Middle frontal gyrus (tissue), 1 donor: ENCODE measurements around the gene SNTG2.
"Not testable (repeated sequence)": the region's sequence is repeated elsewhere in the genome, so short reads cannot be mapped to it uniquely, and the experiment has no call there.

Experiments used
- DNase-seq: peaks from one replicate; pipeline ENCODE4 v3.0.0-alpha.2; 2015; ENCODE audit warnings: low spot score; ENCODE audit errors: extremely low spot score

The SNTG2 gene

DNA sequence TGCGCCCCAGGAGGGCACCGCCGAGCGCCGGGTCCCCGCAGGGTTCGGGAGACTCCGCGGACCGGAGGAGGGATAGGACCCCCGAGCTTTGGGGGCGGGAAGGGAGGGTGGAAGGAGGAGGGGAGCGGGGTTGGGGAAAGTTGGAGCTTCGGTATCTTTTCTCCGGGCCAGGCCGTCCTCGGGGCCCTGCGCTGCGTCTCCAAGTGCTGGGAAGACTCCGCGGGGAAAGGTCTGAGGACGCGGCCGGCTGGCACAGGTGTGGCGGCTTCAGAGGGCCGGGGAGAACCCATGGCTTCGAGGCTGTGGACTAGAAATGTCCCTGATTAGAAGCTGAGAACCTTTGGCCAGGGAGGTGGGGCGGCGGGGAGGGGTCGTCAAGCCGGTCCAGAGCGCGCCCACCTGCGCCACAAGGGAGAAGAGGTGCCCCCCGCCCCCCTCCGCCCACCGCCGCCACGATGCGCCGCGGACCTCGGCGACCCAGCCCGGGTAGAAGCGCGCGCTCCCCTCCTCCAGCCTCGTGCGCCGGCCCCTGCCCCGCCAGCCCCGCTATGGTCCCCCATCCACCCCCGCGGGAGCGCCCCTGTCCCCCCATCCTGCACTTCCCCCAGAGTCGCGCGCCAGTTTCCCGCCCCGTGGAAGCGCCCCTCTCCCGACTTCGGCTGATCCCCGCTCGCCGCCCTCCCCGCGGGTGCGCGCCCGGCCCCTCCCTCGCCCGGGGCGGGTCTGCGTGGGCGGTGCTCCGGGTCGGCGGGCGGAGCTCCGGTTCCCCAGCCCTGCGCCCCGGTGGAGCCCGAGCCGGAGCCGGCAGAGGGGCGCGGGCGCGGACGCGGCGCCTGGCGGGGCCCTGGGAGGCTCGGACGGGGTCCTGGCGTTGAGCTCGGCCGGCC is at the start of gene SNTG2:
TSS of gene SNTG2 (plus strand) at position 770 of the 887 bp plus-strand sequence. CDS start 148 bp downstream, outside the sequence.
- no peak for DNase-seq

DNA sequence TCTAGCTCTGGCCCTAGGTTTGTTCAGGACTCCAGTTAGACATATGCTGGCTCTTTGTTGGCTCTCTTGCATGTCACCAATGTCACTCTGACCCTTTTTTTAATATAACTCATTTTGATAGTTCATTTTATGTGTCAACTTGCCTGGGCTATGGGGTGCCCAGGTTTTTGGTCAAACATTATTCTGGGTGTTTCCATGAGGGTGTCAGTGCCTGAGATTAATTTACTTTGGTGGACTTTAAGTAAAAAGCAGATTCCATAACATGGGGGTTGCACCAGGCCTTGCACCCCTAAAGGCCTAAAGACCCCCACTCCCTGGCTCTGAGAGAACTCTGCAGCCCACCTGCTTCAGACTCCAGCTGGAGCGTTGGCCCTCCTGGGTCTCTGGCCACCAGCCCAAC is 48.1 kb upstream of the SNTG2 start:
- no peak for DNase-seq

DNA sequence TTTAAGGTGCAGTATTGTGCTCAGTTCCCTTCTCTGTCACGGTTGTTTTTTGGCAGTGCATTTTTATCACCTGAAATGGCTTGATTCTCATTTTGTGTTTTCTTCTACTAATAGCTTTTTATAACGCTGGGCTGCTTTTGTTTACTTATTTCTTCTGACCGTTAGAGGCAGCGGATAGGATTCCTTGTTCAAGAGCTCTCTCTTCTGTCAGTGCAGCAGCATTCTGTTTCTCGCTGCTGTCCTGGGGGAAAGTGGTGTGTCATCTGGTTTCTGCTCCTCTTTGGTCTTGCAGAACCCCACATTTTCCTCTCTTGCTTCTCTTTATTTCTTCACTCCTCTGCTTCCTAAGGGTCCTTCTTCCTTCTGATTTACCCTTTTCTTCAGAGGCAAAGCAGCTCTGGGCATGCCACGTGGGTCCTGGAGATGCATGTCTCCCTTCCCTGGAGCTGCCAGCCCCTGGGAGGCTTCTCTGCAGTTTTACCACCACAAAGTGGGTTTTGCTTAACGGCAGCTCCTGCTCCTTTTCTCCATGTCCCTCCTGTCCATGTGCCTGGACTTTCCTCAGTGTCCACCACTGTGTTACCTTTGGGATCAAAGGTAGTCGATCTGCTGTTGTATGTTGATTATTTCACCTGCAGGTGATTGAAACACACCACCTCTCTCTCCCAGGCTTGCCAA is 47.3 kb upstream of the SNTG2 start:
- no peak for DNase-seq

DNA sequence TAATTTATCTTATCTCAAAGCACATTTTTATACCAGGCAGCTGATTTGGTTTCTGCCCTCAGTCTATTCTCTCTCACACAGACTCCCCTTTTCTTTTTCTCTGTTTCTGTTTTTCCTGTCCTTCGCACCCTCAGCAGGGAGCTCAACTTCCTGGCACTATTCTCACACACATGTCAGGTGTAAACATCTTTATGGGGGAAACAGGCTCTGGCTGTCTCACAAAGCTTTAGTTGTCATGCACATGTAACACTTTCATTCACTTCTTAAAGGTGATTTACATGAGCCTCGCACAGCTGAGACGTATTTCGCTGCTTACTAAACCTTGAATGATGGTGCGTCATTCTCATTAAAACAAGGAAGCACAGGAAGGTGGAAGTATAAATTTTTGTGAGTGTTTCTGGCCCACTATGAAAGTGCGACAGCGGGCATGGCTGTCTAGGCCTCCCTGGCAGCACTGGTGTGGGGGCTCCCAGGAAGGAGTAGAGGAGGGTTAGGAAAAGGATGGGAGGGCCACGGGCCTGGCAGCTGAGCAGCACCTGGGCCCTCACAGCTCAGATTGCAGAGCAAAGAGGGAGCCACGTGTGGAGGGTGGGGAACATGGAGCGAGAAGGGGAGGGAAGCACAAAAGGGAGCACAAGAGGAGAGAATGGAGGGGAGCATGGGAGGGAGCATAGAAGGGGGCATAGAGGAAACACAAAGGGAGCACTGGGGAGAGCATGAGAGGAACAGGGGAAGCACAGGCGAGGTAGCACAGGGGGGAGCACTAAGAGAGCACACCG is 46.2 kb upstream of the SNTG2 start:
- DNase-seq: no peak

DNA sequence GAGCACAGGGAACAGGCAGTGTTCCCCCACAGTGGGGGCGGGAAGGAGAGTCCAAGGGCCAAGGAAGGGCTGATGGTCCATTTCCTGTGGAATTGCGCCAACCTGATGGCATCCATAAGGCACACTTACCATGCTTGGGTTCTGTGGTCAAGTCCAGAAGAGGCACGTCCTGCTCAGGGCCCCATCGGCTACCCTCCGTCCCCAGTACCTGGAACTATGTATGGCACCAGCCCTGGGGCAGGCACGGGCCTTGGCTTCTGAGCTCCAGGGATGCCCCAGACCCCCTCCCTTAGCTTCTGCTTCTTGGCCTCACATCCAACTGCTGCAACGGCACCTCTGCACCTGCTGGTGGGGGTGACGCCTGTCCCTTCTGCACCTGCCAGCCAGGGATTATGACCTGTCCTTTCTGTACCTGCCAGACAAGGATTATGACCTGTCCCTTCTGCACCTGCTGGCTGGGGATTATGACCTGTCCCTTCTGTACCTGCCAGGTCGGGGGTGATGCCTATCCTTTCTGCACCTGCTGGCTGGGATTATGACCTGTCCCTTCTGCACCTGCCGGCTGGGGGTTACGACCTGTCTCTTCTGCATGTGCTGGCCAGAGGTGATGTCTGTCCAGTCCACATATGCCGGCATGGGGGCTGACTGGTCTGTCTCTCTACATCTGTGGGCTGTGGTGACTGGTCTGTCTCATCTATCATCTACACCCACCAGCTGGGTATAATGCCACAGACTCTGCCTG is 45.4 kb upstream of the SNTG2 start:
- no peak for DNase-seq

DNA sequence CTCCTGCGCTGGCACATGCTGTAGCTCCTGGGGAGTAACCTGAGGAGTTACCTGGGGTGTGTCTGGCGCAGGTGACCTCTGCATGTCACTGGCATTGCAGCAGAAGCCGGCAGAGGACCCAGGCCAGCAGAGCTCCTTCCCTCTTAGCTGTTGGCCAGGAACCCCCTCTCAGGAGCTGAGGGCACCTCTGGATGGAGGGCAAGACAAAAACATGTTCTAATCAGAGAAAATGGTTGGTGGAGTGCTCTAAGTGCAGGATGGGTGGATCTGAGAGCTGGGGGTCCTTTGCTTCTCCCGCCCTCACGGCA is 44.9 kb upstream of the SNTG2 start:
- DNase-seq: no peak

DNA sequence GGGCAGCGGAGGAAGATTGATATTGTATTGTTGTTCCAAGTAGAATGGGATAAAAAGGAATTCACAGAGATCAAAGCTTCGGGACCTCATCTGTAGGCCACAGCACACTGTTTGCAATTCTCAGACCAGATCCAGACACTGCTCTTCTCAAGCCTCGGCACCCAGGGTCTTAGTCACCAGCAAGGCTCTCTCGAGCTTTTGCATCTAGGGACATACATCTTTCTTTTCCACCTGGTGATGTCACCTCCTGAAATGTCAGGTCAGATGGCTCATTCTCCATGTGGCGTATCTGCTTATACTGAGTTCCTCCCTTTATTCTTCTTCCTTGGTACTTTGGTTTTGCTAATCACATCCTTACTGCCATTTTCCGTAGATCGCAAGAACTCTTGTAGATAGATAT is 42.9 kb upstream of the SNTG2 start:
- no peak for DNase-seq

DNA sequence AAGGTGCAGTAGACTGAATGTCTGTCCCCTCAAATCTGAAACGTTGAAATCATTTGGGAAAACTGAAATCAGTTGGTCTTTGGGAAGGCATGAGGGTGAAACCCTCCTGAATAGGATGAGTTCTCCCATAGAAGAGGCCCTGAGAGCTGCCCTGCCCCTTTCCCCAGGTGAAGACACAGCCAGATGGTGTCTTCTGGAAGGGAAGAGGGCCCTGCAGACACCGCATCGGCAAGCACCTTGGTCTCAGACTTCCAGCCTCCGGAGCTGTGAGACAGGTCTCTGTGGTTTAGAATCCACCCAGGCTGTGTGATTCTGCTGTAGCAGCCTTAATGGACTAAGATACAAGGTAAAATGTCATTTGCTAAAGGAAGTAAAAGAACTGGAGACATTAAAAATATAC is 42.1 kb upstream of the SNTG2 start:
- no peak for DNase-seq

DNA sequence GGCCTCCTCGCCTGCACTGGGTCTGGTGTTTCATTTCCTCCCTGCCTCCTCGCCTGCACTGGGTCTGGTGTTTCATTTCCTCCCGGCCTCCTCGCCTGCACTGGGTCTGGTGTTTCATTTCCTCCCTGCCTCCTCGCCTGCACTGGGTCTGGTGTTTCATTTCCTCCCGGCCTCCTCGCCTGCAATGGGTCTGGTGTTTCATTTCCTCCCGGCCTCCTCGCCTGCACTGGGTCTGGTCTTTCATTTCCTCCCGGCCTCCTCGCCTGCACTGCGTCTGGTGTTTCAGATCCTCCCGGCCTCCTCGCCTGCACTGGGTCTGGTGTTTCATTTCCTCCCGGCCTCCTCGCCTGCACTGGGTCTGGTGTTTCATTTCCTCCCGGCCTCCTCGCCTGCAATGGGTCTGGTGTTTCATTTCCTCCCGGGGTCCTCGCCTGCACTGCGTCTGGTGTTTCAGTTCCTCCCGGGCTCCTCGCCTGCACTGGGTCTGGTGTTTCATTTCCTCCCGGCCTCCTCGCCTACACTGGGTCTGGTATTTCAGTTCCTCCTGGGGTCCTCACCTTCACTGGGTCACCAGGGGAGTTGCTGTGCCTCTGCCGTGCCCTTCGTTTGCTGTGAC is 40.8 kb upstream of the SNTG2 start:
- not testable (repeated sequence) for DNase-seq

DNA sequence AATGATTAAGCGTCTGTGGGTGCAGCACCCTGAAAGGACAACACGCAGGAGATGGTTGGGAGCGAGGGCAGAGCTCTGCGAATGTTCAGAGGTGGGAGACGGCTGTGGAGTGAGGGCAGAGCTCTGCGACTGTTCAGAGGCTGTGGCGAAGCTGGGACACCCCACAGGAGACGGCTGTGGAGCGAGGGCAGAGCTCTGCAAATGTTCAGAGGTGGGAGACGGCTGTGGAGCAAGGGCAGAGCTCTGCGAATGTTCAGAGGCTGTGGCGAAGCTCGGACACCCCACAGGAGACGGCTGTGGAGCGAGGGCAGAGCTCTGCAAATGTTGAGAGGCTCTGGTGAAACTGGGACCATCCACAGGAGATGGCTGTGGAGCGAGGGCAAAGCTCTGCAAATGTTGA is 40.0 kb upstream of the SNTG2 start:
- DNase-seq: no peak

DNA sequence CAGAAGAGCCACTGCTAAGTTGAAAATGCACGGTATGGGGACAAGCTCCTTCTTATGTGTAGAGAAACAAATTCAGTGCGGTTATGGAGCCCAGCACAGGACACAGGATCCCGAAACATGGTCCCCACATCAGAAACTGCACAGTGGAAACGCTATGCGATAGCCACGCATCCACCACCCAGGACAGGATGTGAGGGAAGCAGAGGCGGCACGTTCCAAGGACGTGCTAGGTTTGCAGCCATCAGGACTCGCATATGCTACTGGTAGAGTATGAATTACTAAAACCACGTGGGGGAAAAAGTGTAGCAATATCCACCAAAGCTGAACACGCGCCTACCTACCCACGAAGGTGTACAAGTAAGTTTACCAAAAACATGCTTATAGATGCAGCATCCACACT is 34.7 kb upstream of the SNTG2 start:
- no peak for DNase-seq

DNA sequence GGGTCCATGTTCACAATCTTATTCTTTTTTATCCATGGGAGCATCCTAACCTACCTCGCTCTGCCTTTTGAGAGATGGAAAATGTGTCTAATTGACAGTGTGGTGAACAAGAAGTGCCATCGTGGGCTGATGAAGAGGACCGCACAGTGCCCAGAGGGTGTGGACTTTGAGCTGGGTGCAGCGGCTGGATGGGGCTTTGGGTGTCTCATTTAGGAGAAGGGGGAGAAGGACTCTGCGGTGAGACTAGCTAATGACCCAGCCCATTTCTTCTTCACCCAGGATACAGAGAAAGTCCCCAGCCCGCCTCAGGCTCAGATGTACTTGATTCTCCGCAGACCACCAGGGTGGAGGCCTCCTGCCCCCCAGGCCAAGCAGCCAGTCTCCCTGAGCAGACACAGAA is 33.7 kb upstream of the SNTG2 start:
- DNase-seq: no peak

DNA sequence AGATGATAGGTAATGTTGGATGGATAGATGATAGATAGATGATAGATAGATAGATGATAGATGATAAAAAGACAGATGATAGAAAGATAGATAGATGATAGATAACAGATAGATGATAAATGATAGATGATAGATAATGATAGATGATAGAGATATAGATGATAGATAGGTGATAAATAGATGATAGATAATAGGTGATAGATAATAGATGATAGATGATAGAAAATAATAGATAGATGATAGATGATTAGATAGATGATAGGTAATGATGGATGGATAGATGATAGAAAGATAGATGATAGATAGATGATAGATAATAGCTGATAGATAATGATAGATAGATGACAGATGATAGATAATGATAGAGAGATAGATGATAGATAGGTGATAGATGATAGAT is 31.0 kb upstream of the SNTG2 start:
- DNase-seq: no peak

DNA sequence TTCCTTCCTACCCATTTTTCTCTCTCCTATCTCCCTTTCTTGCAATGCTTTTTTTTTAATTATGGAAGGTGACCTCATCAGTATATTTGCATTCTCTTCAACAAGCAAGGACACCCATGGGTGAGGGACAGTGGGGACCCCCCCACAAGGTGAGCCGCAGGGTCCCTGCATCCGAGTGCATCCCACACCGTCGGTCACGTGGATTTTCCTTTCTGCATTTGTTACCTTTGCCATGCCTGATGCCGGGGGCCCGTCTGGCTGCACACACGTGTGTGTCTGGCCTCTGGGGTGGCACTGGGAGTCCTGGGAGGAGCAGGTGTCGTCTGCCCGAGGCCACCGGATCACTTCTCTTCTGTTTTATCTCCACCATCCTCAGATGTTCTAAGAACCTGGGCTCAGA is 30.1 kb upstream of the SNTG2 start:
- no peak for DNase-seq

DNA sequence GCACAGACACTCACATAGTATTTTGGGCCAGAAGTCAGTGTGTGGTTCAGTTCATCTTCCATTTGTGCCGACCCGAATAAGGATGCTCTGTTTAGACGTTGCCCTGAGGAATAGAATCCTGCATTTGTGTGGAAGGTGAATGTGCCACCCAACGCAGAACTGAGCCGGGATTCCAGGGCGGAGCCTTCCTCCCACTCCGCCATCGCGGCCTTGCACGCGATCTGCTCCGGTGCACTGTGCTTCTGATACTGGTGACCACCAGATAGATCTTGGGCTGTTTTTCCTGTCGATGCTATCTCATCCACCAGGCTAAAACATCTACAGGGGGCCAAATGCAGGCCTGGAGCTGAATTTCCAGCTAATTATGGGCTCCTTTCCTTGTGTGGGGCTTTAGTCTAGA is 29.6 kb upstream of the SNTG2 start:
- DNase-seq: no peak

DNA sequence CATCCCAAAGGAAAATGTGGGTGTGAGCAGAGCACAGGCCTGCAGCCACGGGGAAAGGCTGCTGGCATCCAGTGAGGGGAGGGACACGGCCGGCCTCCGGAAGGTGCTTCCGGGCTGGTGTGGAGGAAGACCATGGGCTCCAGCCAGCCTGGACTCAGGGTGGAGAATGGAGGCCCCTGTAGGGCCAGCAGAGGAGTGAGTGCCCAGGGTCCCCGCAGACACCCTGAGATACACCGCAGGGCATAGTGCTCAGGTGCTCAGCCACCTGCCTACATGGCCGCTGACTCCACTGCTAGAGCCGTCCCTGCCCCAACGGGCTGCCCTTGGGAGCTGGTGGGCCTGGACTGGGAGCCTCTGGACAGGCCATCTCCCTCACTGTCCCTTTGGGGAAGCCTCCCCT is 28.5 kb upstream of the SNTG2 start:
- no peak for DNase-seq

DNA sequence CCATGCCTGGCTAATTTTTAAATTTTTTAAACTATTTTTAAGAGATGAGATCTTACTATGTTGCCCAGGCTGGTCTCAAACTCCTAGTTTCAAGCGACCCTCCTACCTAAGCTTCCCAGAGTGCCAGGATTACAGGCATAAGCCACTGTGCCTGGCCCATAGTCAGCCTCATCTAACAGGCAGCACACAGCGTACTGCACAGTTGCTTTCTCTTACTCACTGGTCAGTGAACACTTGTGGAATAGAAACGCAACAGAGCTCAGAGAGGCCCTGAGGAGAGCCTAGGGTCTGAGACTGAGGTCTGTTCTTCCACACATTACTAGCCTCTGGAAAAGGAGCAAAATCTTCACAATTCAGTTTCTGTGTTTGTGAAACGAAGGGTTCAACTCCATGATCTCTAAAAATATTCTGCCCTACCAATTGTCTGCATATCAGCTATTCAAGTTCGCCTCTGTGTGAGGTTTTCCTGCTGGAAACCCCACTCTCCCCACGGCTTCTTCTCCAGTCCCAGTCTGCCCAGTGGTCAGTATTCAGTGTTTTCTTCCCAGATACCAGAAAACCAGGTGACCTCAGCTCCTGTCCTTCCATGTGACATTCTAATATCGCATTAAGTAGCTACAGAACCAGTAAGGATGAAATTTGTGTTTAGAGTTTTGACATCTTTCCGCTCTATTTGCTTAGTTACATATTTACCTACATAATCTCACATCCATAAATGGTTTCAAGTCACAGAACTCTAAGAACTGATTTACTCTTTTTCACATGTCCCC is 26.6 kb upstream of the SNTG2 start:
- DNase-seq: no peak

DNA sequence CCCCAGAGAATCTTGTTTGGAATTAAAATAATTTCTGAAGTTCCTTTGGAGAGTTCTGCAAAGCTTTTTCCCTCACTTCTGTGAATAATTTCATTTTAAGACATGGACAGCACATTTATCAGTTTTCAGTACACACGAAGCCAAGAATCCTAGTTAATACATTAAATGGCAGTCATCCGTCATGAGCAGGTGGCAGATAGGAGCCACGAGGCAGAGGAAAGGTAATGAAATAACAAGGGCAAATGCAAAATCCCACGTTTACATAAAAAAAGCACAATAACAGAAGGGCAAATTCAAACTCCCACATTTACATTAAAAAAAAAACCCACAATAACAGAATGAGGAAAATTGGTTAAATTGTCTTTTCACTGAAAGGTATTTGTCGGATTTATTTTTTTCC is 25.9 kb upstream of the SNTG2 start:
- no peak for DNase-seq

DNA sequence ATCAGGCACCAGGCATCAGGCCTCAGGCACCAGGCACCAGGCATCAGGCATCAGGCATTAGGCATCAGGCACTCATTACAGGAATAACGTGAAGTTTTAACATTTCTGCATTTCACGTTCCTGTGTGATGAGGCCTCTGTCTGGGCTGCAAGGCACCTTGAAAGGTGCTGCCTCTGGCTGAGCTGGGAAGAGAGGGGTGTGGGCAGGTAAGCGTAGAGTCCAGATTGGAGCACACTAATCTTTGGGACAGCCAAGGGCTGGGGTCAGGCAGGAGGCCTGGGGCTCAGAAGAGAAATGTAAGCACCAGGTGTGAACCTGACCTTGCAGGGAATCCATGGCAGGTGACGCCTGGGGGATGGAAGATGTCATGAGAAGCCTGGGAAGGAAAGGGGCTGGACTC is 25.3 kb upstream of the SNTG2 start:
- DNase-seq: no peak

DNA sequence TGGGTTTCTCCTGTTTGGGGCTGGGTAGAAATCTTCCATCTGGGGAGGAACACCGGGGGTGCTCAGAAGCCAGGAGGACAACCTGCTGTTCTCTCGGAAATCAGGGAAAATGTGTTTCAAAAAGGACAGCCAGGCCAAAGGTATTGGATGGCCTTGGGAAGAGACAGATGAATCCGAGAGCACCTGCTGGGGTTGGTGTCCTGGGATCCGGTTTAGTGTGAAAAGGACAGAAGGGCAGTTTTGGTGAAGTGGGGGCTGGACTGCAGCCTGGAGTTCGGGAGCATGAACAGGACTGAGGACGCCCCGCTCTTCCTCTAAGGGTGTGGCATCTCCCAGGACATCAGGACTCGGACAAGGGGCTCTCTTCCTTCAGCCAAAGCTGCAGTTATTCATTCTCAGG is 24.9 kb upstream of the SNTG2 start:
- DNase-seq: no peak
